ENCODE results near the gene LHFPL2.
"Not testable (repeated sequence)": the region's sequence is repeated elsewhere in the genome, so short reads cannot be mapped to it uniquely, and the experiment has no call there.

Gene LHFPL2

DNA sequence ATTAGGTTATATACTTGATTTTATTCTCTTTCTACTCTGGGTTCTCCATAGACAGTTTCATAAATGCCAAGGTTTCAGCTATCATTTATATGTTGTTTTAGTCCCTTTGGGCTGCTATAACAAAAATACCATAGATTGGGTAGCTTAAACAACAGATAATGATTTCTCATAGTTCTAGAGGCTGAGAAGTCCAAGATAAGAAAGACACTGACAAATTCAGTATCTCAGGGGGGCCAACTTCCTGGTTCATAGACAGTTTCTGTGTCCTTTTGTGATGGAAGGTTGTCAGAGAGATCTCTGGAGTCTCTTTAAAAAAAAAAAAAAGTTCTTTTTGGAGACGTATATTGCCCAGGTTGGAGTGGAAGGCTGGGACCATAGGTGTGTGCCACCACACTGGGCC is 174.8 kb downstream of the LHFPL2 start:
- Mint-ChIP-seq H3K9me3 (no peaks in the 10 kb centered on the region), H3K27ac (peak overlapping the region in 1 of 2 donors; percentile 54), H3K4me3 (no peak overlapping the region), H3K27me3 (no peaks in the 10 kb centered on the region), H3K4me1 (ENCODE audit: low read depth in 2 of 2) (no peaks in the 10 kb centered on the region), H3K36me3 (ENCODE audit: insufficient read depth) (peaks cover 16% of the 10 kb centered on the region)
- DNase-seq (no peak), ATAC-seq (replicated peaks) (no peak)

DNA sequence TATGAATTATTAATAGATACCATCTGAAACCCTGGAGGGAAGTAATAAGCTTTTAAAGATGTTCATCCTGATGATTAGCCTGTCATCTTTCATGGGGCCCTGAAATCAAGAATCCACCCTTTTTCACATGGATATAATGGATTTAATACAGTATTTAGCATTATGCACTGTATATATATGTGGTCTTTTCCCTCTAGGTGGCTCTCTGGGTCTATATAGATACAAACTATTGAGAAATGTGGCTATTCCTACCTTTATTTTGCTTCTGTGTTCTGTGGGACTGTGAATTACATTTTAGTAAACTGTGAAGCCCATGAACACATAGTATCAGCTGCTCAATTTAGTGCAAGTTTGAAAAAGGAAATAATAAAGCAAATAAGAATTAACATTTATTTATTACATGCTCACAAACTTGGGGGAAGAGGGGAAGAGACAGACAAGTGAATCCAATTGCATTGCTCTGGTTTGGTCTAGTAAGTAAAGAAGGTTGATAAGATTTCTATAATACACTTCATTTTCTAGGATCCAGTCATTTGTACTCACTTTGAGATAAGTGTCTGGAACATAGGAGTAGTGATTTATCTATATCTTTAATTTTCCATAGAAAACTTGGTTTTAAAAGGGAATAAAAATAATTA is 176.0 kb downstream of the LHFPL2 start:
- Mint-ChIP-seq H3K9me3 (no peaks in the 10 kb centered on the region), H3K4me1 (ENCODE audit: low read depth in 2 of 2) (peaks cover 0 to 3% of the 10 kb centered on the region in 2 donors), H3K36me3 (ENCODE audit: insufficient read depth) (peaks cover 16% of the 10 kb centered on the region), H3K27ac (no peak overlapping the region), H3K4me3 (no peak overlapping the region), H3K27me3 (no peaks in the 10 kb centered on the region)
- no peak for ATAC-seq (replicated peaks)
- no peak for DNase-seq

DNA sequence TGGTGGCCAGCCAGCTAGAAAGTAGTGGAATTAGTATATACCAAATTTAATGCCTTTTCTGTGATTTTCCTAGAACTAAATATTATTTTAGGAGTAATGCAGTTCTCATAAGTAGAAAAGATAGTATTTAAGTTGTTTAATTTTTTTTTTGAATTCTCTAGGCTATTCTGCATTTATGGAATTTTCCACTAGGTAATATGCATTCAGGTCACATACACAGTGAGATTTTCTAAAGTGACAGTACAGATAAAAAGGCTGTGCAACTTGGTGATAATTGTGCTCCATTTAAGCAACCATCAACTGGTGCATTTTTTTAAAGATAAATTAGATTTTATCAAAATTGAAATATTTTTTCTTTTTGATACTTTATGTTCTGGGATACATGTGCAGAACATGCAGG is 176.7 kb downstream of the LHFPL2 start:
- DNase-seq (no peak), ATAC-seq (replicated peaks) (no peak)
- Mint-ChIP-seq H3K27ac (no peak overlapping the region), H3K27me3 (no peaks in the 10 kb centered on the region), H3K36me3 (ENCODE audit: insufficient read depth) (peaks cover 16% of the 10 kb centered on the region), H3K4me3 (no peak overlapping the region), H3K9me3 (no peaks in the 10 kb centered on the region), H3K4me1 (ENCODE audit: low read depth in 2 of 2) (peaks cover 0 to 6% of the 10 kb centered on the region in 2 donors)

DNA sequence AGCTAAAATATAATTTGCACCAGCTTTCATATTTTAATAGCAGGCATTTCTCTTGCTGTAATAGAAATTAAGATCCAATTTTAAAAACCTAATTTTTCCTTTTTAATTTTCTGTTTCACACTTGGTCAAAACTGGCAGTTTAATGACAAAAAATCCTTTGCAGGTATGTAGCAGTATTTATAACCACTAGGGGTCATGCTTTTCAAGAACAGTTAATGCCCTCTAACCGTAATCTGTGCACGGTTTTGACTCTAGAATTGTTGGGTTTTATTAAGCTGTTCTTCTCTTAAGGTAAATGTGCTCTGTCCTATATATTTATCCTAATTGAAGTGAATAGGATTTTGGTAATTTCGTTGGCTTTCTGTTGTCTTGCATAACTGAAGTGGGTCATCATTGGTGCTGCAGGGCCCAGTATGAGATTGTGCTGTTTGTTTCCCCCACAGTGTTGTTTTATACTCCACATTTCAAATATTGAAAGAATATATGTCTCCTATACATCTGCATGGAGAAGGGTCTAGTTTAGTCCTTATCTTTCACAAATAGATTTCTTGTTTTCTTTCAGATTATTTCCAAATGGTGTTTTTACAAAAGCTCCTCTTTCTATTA is 180.7 kb downstream of the LHFPL2 start:
- Mint-ChIP-seq H3K4me1 (ENCODE audit: low read depth in 2 of 2) (peaks cover 0 to 16% of the 10 kb centered on the region in 2 donors), H3K4me3 (no peak overlapping the region), H3K9me3 (no peaks in the 10 kb centered on the region), H3K27ac (no peak overlapping the region), H3K27me3 (no peaks in the 10 kb centered on the region), H3K36me3 (ENCODE audit: insufficient read depth) (peaks cover 9% of the 10 kb centered on the region)
- no peak for ATAC-seq (replicated peaks)
- DNase-seq = no peak

DNA sequence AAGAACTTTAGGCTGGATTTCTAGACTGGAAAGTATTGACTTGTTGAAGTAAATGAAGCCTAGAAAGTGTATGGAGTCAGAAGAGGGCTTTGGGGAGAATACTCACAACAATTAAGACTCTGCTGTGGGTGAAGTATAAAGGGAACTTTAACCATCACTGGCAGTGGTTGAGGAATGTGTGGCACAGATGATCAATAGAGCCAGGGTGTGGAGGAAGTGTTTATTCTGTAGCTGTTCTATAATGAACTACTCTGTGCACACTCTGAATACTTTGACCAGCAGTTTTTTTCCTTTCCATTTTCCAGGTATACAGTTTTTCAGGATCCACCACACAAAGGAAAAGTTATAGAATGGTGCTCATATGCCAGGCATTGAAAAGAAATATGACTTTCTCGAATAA is 181.4 kb downstream of the LHFPL2 start:
- no peaks in the 10 kb centered on the region for H3K27me3 Mint-ChIP-seq
- H3K4me3 Mint-ChIP-seq = no peak overlapping the region
- no peak for DNase-seq
- peaks cover 0 to 16% of the 10 kb centered on the region in 2 donors for H3K4me1 Mint-ChIP-seq (ENCODE audit: low read depth in 2 of 2)
- no peaks in the 10 kb centered on the region for H3K9me3 Mint-ChIP-seq
- peak overlapping the region in 1 of 2 donors; percentile 6 for H3K27ac Mint-ChIP-seq
- ATAC-seq (replicated peaks) = no peak
- peaks cover 9% of the 10 kb centered on the region for H3K36me3 Mint-ChIP-seq (ENCODE audit: insufficient read depth)

DNA sequence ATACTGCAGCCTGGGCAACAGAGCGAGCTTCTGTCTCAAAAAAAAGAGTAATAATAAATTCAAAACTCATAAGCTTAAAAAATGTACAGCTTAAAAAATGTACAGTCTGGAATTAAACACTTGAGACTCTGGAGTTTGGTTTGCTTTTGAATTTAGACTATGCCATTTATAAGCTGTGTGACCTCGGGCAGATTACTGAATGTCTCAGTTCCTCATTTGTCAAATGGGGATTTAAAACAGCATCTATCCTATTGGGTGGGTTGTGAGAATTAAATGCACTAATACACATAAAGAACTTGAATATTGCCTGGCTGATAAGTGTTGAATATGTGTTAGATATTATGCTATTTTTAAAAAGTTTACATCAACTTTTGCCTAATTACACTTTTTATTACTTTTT is 189.7 kb downstream of the LHFPL2 start:
- H3K27ac Mint-ChIP-seq = no peak overlapping the region
- H3K4me1 Mint-ChIP-seq (ENCODE audit: low read depth in 2 of 2) = peaks cover 11 to 16% of the 10 kb centered on the region in 2 donors
- no peak for ATAC-seq (replicated peaks)
- peaks cover 12% of the 10 kb centered on the region for H3K36me3 Mint-ChIP-seq (ENCODE audit: insufficient read depth)
- H3K9me3 Mint-ChIP-seq = no peaks in the 10 kb centered on the region
- no peaks in the 10 kb centered on the region for H3K27me3 Mint-ChIP-seq
- DNase-seq = no peak
- H3K4me3 Mint-ChIP-seq = no peak overlapping the region

DNA sequence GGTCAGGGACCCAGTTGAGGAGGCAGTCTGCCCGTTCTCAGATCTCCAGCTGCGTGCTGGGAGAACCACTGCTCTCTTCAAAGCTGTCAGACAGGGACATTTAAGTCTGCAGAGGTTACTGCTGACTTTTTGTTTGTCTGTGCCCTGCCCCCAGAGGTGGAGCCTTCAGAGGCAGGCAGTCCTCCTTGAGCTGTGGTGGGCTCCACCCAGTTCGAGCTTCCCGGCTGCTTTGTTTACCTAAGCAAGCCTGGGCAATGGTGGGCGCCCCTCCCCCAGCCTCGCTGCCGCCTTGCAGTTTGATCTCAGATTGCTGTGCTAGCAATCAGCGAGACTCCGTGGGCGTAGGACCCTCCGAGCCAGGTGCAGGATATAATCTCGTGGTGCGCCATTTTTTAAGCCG is 191.1 kb downstream of the LHFPL2 start:
- H3K36me3 Mint-ChIP-seq (ENCODE audit: insufficient read depth); H3K4me3 Mint-ChIP-seq; H3K27me3 Mint-ChIP-seq; H3K9me3 Mint-ChIP-seq; H3K27ac Mint-ChIP-seq; ATAC-seq (replicated peaks); DNase-seq: not testable (repeated sequence)
- H3K4me1 Mint-ChIP-seq (ENCODE audit: low read depth in 2 of 2) = peaks cover 11 to 16% of the 10 kb centered on the region in 2 donors

DNA sequence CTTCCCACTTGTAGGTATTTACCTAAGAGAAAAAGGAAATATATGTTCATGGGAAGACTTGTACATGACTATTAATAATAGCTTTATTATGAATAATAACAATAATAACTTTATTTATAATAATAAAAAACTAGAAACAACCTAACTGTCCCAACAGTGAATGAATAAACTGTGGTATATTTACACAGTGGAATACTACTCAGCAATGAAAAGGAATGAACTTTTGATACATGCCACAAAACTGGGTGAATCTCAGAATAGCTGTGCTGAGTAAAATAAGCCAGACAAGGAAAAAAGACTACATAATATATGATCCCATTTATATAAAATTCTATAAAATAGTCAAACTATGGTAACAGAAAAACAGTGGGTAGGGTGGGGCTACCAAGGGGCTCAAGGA is 199.5 kb downstream of the LHFPL2 start:
- Mint-ChIP-seq H3K27me3 (no peaks in the 10 kb centered on the region), H3K9me3 (no peaks in the 10 kb centered on the region), H3K27ac (no peak overlapping the region), H3K36me3 (ENCODE audit: insufficient read depth) (peaks cover 3% of the 10 kb centered on the region), H3K4me3 (no peak overlapping the region), H3K4me1 (ENCODE audit: low read depth in 2 of 2) (peaks cover 0 to 2% of the 10 kb centered on the region in 2 donors)
- DNase-seq (no peak), ATAC-seq (replicated peaks) (no peak)

DNA sequence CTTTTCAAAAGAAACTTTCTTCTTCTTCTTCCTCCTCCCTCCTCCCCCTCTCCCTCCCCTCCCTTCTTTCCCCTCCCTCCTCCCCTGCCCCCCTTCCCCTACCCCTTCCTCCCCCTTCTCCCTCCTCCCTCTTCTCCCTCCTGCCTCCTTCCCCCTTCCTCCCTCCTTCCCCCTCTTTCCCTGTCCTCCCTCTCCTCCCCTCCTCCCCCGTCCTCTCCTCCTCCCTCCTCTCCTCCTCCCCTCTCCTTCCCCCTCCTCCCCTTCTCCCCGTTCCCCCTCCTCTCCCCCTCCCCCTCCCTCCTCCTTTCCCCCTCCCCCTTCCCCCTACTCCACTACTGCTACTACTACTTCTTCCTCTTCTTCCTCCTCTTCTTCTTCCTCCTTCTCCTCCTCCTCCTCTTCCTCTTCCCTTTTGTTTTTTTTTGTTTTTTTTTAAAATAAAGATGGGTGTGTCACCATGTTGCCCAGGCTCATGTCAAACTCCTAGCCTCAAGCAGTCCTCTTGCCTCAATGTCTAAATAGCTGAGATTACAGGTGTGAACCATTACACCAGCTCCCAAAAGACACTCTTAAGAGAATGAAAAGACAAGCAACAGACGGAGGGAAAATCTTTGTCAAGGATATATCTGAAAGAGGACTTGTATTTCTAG is 200.7 kb downstream of the LHFPL2 start:
- H3K36me3 Mint-ChIP-seq (ENCODE audit: insufficient read depth) = peaks cover 9% of the 10 kb centered on the region
- ATAC-seq (replicated peaks) (no peak), DNase-seq (no peak)
- no peaks in the 10 kb centered on the region for H3K9me3 Mint-ChIP-seq
- H3K4me1 Mint-ChIP-seq (ENCODE audit: low read depth in 2 of 2) = peaks cover 0 to 5% of the 10 kb centered on the region in 2 donors
- H3K27ac Mint-ChIP-seq = no peak overlapping the region
- no peak overlapping the region for H3K4me3 Mint-ChIP-seq
- no peaks in the 10 kb centered on the region for H3K27me3 Mint-ChIP-seq
